ENCODE data around the gene WDFY1. TPM values are rescaled to one million over a fixed set of nuclear protein-coding genes. Genes with fewer than 3 reads are reported as not detected.

WDFY1 gene
- total RNA-seq, 1 donor from 2014 or later = 50.1 TPM

DNA sequence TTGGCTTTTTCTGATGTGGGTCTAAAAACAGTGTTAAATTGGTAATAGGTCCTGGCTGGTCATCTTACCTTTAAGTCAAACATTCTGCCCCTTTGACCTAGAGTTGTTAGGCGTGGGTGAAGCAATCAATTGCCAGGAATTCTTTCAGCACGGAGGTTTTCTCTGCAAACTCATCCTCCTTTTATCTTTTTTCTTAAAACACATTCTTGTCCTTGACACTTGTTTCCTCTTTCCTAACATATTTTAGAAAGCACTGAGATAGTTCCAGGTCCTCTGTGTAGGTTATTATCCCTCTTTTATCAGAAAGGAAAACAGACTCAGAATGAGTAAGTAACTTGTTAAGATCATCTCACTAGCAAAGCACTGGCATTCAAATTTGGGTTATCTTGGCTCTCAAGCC lies 89.1 kb downstream of the WDFY1 start:
- Histone ChIP-seq H3K4me1 (no peaks in the 10 kb centered on the region), H3K36me3 (no peaks in the 10 kb centered on the region), H3K9me3 (no peaks in the 10 kb centered on the region), H3K4me3 (no peak overlapping the region), H3K27me3 (no peaks in the 10 kb centered on the region), H3K27ac (no peak overlapping the region)
- DNase-seq (no peak), ATAC-seq (no peak)
- intact Hi-C loops (cut with DNase I) = no loop called here
- TF ChIP-seq, protein P1, sequence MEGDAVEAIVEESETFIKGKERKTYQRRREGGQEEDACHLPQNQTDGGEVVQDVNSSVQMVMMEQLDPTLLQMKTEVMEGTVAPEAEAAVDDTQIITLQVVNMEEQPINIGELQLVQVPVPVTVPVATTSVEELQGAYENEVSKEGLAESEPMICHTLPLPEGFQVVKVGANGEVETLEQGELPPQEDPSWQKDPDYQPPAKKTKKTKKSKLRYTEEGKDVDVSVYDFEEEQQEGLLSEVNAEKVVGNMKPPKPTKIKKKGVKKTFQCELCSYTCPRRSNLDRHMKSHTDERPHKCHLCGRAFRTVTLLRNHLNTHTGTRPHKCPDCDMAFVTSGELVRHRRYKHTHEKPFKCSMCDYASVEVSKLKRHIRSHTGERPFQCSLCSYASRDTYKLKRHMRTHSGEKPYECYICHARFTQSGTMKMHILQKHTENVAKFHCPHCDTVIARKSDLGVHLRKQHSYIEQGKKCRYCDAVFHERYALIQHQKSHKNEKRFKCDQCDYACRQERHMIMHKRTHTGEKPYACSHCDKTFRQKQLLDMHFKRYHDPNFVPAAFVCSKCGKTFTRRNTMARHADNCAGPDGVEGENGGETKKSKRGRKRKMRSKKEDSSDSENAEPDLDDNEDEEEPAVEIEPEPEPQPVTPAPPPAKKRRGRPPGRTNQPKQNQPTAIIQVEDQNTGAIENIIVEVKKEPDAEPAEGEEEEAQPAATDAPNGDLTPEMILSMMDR (IDR thresholded peaks at IDR 0.05) = no peak

DNA sequence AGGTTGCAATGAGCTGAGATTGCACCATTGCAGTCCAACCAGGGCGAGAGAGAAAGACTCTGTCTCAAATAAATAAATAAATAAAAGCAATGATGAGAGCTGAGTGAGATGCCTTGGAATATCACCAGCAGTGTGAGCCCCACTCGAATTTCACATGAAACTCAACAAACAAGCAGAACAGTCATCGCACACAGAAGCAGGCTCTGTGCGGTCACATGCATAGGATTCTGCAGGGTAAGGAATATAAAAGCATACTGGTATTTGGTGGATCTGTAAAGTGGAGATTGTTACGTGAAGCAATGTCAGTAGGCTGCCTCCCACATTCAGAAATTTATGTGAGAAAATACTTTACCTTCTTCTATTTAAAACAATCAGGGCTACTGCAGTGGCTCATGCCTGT lies 89.7 kb downstream of the WDFY1 start:
- Histone ChIP-seq H3K4me1 (no peaks in the 10 kb centered on the region), H3K9me3 (no peaks in the 10 kb centered on the region), H3K27ac (no peak overlapping the region), H3K27me3 (no peaks in the 10 kb centered on the region), H3K36me3 (no peaks in the 10 kb centered on the region), H3K4me3 (no peak overlapping the region)
- TF ChIP-seq, protein P1 (IDR thresholded peaks at IDR 0.05) = no peak
- ATAC-seq (no peak), DNase-seq (no peak)
- intact Hi-C loops (cut with DNase I) = no loop called here

DNA sequence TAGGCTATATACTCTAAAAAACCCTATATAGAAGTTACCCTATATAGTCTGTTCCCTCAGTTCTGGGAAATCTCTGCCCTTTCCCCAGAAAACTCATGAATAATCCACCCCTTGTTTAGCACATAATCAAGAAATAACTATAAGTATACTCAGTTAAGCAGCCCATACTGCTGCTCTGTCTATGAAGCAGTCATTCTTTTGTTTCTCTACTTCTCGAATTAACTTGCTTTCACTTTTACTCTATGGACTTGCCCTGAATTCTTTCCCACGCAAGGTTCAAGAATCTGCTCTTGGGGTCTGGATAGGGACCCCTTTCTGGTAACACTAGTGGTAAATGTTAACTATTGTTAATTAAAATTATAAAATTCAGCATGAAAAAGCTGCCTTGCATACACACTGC lies 90.4 kb downstream of the WDFY1 start:
- ATAC-seq (no peak), DNase-seq (no peak)
- TF ChIP-seq, protein P1 (IDR thresholded peaks at IDR 0.05) = no peak
- H3K4me3 ChIP-seq = no peak overlapping the region
- no peaks in the 10 kb centered on the region for H3K27me3 ChIP-seq
- no peak overlapping the region for H3K27ac ChIP-seq
- no peaks in the 10 kb centered on the region for H3K9me3 ChIP-seq
- H3K36me3 ChIP-seq = no peaks in the 10 kb centered on the region
- no peaks in the 10 kb centered on the region for H3K4me1 ChIP-seq
- intact Hi-C loops (cut with DNase I) = no loop called here

DNA sequence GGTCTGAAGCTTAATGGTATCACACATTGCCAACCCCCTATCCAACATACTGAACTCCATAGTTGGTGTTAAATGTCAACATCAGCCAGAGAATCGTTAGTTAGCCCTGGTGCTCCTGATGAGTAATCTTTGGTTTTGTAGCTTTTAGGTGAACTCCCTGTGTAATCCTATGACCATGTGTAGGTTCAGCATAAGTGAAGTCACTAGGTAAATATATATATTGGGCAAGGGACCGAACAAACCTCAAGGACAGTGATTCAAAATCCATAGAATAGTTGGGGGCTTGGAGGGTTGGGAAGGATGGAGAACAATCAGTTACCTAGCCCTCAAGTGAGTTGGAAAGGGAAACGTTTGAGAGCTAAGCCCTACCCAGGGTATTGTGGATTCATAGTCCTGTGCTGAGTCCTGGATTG lies 91.7 kb downstream of the WDFY1 start:
- H3K27me3 ChIP-seq = no peaks in the 10 kb centered on the region
- intact Hi-C loops (cut with DNase I) = no loop called here
- no peaks in the 10 kb centered on the region for H3K9me3 ChIP-seq
- H3K4me3 ChIP-seq = no peak overlapping the region
- TF ChIP-seq, protein P1 (IDR thresholded peaks at IDR 0.05) = no peak
- no peak overlapping the region for H3K27ac ChIP-seq
- ATAC-seq (no peak), DNase-seq (no peak)
- H3K36me3 ChIP-seq = no peaks in the 10 kb centered on the region
- no peaks in the 10 kb centered on the region for H3K4me1 ChIP-seq

DNA sequence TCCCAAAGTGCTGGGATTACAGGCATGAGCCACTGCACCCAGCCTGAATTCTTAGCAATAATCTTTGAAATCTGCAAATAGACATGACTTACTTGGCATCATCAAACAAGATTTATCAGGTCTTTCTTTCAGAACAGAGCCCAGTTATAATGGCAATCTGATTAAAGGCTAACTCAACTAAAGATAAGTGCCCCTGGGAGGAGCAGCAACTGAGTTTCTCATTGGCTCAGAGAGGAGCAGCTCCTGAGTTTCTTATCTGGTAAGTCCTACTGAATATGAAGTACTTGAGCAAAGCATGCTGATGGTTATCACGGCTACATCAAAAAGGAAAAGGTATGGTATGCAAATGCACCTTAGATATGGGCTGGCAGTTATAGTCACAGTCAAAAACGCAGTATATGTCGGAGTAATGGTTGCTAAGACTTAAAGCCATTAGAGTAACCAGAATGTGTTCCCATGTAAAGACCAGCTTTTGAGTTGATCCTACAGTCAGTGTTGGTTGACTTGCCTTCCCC lies 92.8 kb downstream of the WDFY1 start:
- ATAC-seq = no peak
- no peak for DNase-seq
- TF ChIP-seq, protein P1 (IDR thresholded peaks at IDR 0.05) = no peak
- no peak overlapping the region for H3K27ac ChIP-seq
- no peaks in the 10 kb centered on the region for H3K36me3 ChIP-seq
- H3K27me3 ChIP-seq = no peaks in the 10 kb centered on the region
- no peaks in the 10 kb centered on the region for H3K4me1 ChIP-seq
- H3K9me3 ChIP-seq = no peaks in the 10 kb centered on the region
- H3K4me3 ChIP-seq = no peak overlapping the region
- intact Hi-C loops (cut with DNase I) = no loop called here

DNA sequence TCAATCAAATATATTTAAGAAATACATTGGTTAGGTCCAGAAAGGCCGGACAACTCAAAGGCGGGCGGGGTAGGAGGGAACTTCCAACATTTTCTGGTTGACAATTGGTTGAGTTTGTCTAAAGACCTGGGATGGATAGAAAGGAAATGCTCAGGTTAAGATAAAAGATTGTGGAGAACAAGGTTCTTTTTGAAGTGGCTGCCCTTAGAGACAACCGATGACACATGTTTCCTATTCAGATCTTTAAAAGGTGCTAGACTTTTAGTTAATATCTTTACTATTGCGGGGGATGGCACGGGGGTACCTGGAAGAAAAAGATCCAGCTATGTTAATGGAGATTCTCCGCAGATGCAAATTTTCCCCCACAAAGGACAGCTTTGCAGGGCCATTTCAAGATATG lies 97.7 kb downstream of the WDFY1 start:
- Histone ChIP-seq H3K27ac (no peak overlapping the region), H3K4me3 (no peak overlapping the region), H3K4me1 (no peaks in the 10 kb centered on the region), H3K36me3 (no peaks in the 10 kb centered on the region), H3K27me3 (no peaks in the 10 kb centered on the region), H3K9me3 (no peaks in the 10 kb centered on the region)
- intact Hi-C loops (cut with DNase I) = no loop called here
- ATAC-seq (no peak), DNase-seq (no peak)
- TF ChIP-seq, protein P1 (IDR thresholded peaks at IDR 0.05) = no peak
